ENCODE data around the gene ARHGAP42. TPM values are rescaled to one million over a fixed set of nuclear protein-coding genes. Genes with fewer than 3 reads are reported as not detected.
A peak's percentile ranks its signal among the peaks of the same experiment; 100 is the strongest.

ARHGAP42 gene
- total RNA-seq, 1 experiment from 2014 or later: 39.1 TPM

DNA sequence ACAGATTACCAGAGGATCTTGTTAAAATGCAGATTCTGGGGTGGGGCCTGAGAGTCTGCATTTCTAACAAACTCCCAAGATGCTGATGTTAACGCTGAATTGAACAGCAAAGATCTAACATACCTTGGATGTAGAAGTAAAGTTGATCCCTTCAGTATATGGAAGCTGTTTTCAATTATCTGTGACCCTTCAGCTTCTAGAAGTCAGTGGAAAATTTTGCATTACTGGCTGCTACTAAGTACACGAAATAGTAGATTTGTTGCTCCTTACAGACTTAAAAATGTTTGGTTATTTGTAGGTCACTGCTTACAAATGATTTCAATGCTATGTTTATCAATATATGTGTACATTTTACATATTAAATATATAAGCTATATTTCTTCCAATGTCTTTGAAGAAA is 107.4 kb downstream of the ARHGAP42 start:
- no peaks in the 10 kb centered on the region for H3K27me3 Mint-ChIP-seq (ENCODE audit: low read depth)
- Histone ChIP-seq H3K9me3 (ENCODE audit: control insufficient read depth, low read depth, low read length) (no peaks in the 10 kb centered on the region), H3K4me2 (ENCODE audit: insufficient read depth, insufficient read length, low read length) (no peak overlapping the region), H2BK12ac (ENCODE audit: insufficient read length, low read depth, low read length) (no peak overlapping the region), H2BK5ac (ENCODE audit: insufficient read length, low read length) (no peak overlapping the region), H2AFZ (ENCODE audit: low read length) (no peak overlapping the region), H2BK15ac (ENCODE audit: low read depth, low read length) (no peak overlapping the region), H3K14ac (ENCODE audit: insufficient read depth, low read length) (no peak overlapping the region), H3K79me1 (ENCODE audit: insufficient read depth, low read depth, low read length, poor library complexity, severe bottlenecking) (no peaks in the 10 kb centered on the region), H4K8ac (replicated peaks; ENCODE audit: insufficient read length, low read depth, low read length) (no peak overlapping the region), H3K4me1 (ENCODE audit: insufficient read depth, low read length) (no peaks in the 10 kb centered on the region; the same call in 1 of the 2 replicates), H3K79me2 (ENCODE audit: insufficient read depth, low read length) (peaks cover under 1% of the 10 kb centered on the region; the same call in 1 of the 2 replicates), H3K27ac (ENCODE audit: insufficient read length, low read depth, low read length) (no peak overlapping the region), H3K18ac (ENCODE audit: insufficient read length, low read depth, low read length) (no peak overlapping the region), H3K9ac (ENCODE audit: extremely low read depth, insufficient read length, low read length) (no peak overlapping the region), H3K56ac (ENCODE audit: insufficient read length, low read depth, low read length) (no peak overlapping the region), H3T11ph (ENCODE audit: low read length) (no peak overlapping the region), H4K91ac (ENCODE audit: insufficient read length, low read depth, low read length) (no peak overlapping the region), H4K5ac (ENCODE audit: insufficient read length, low read depth, low read length) (no peak overlapping the region), H3K27me3 (ENCODE audit: insufficient read depth, low read length) (no peaks in the 10 kb centered on the region), H3K23me2 (ENCODE audit: insufficient read length, low read depth, low read length, poor library complexity, severe bottlenecking) (no peaks in the 10 kb centered on the region), H2AK5ac (ENCODE audit: insufficient read length, low read length) (no peak overlapping the region), H3K4ac (ENCODE audit: low read depth, low read length) (no peak overlapping the region), H2BK120ac (ENCODE audit: low read depth, low read length, poor library complexity, severe bottlenecking) (no peak overlapping the region), H3K23ac (ENCODE audit: insufficient read length, low read depth, low read length) (no peak overlapping the region), H2BK20ac (ENCODE audit: low read depth, low read length, poor library complexity, severe bottlenecking) (no peak overlapping the region), H4K20me1 (ENCODE audit: control insufficient read depth, insufficient read depth, insufficient read length) (no peaks in the 10 kb centered on the region)
- DNase-seq: no peak
- peaks cover 32 to 34% of the 10 kb centered on the region in 2 experiments for H3K4me1 Mint-ChIP-seq
- peak overlapping the region in 2 of 3 experiments; percentile 42 to 86; a peak in 3 of 7 replicates for H3K27ac Mint-ChIP-seq
- peaks cover 2 to 20% (median 16%) of the 10 kb centered on the region in 3 experiments; a peak in 4 of 7 replicates for H3K36me3 Mint-ChIP-seq (ENCODE audit: insufficient read depth in 1 of 3, low read depth in 3 of 3)
- WGBS (ENCODE audit: extremely low coverage, insufficient read length, low lambda C conversion rate): no CpG with 5 or more reads among the region's 2 CpGs
- TF ChIP-seq CTCF (conservative IDR thresholded peaks at IDR 0.05): no peak
- H3K9me3 Mint-ChIP-seq: no peaks in the 10 kb centered on the region
- no peak overlapping the region for H3K4me3 Mint-ChIP-seq

Measured in H9 (cell line).